A673 (cell line): ENCODE measurements around the gene CCDC126.

Source experiments
- EZH2 ChIP-seq: fragments of 200-600 bp; sonication (generic); IDR thresholded peaks from 2 replicates; pipeline ENCODE4 v1.6.1; 2017; ENCODE audit warnings: borderline replicate concordance, low read depth, mild to moderate bottlenecking, mixed read lengths, antibody characterized with exemption, low read length; ENCODE audit not compliant: poor library complexity, severe bottlenecking
- TF ChIP-seq, protein P1 (sequence below): fragments of 300-800, 200-600 bp; sonication (generic); conservative IDR thresholded peaks from 2 replicates; pipeline ENCODE4 v1.5.1; 2017; ENCODE audit warnings: low read depth, mild to moderate bottlenecking, antibody characterized with exemption, low read length, moderate library complexity, mixed read lengths

DNA sequence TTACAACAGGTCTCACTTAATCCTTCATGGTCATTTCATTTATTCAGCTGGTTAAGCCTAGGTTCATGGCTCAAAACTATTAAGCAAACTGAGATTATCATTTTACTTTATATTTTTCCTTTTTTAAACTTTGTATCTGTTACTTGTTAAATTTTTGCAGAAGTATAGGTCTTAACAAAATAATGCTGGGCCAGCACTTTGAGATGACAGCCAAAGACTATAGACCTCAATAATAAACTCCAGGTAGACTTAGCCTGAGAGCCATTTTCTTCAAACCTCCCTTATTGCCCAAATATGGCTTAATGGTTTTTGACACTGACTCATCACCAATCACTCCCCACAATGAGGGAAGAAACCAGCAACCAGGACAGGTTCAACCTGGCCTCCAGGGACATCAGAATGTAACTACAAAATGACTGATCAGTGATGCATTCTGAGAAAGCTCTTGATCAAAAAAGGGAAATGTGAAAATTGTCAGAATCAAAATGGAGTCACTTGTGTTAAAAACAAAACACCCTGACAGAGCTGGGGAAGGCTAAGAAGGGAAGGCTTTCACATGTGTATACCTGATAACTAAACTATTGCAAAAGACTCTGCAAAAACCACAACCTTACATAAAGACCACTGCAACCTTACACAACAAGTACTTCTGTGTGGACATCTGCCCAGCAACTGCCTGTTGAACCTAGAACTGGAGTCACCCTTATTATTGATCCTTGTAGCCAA lies 2.1 kb upstream of the CCDC126 start:
- TF ChIP-seq, protein P1, sequence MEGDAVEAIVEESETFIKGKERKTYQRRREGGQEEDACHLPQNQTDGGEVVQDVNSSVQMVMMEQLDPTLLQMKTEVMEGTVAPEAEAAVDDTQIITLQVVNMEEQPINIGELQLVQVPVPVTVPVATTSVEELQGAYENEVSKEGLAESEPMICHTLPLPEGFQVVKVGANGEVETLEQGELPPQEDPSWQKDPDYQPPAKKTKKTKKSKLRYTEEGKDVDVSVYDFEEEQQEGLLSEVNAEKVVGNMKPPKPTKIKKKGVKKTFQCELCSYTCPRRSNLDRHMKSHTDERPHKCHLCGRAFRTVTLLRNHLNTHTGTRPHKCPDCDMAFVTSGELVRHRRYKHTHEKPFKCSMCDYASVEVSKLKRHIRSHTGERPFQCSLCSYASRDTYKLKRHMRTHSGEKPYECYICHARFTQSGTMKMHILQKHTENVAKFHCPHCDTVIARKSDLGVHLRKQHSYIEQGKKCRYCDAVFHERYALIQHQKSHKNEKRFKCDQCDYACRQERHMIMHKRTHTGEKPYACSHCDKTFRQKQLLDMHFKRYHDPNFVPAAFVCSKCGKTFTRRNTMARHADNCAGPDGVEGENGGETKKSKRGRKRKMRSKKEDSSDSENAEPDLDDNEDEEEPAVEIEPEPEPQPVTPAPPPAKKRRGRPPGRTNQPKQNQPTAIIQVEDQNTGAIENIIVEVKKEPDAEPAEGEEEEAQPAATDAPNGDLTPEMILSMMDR, result no peak
- no peak for TF ChIP-seq EZH2
